ENCODE measurements around the gene WWOX.

The WWOX gene

DNA sequence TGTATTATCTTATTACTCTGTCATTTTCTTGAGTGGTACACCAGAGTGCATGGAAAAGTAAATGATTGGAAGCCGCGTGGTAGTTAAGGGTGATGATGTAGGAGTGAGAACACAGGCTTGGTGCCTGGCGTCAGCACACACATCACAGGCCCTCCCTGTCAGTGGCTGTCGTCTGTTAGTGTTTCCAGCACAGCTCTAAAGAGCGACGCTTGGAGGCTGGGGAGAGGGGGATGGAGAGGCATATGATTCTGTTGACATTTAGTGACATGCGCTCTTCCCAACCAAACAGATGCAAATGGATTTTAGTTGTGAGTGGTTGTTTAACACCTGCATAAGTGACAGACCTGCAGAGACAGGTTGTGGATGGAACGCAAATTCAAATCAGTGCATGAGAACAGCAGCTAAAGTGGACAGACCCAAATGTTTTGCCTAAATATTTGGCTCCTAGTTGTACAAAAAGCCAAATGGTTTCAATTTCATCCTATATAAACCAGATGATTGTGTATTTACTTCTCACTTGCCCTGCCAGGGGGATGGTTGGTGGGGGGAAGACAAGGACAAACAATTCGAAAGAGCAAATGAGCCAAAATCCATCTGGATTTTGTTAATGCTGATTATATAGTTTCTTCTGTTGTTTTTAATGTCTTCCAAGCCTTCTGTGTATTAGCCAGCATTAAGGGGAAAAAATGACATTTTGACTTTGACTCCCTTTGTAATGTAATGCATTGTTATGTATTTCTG, 222.3 kb downstream of the WWOX start:
- DNase-seq (ENCODE audit: extremely low read depth, low read depth): no peak

DNA sequence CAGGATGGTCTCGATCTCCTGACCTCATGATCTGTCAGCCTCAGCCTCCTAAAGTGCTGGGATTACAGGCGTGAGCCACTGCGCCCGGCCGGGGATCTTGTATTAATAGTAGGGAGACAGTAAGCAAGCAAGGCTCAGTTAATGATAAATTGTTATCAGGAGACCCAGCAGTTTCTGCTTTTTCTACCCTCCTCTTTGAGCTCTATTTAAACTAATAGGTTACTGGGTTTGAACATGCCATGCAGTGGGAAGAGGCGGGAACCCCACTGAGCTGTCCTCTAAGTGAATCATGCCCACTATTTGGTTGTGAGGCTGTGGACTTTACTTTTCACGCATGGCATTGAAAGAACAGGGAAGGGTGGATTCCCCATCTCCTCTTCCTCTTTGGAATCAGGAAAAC, 223.9 kb downstream of the WWOX start:
- no peak for DNase-seq (ENCODE audit: extremely low read depth, low read depth)
- TF ChIP-seq, protein P1, sequence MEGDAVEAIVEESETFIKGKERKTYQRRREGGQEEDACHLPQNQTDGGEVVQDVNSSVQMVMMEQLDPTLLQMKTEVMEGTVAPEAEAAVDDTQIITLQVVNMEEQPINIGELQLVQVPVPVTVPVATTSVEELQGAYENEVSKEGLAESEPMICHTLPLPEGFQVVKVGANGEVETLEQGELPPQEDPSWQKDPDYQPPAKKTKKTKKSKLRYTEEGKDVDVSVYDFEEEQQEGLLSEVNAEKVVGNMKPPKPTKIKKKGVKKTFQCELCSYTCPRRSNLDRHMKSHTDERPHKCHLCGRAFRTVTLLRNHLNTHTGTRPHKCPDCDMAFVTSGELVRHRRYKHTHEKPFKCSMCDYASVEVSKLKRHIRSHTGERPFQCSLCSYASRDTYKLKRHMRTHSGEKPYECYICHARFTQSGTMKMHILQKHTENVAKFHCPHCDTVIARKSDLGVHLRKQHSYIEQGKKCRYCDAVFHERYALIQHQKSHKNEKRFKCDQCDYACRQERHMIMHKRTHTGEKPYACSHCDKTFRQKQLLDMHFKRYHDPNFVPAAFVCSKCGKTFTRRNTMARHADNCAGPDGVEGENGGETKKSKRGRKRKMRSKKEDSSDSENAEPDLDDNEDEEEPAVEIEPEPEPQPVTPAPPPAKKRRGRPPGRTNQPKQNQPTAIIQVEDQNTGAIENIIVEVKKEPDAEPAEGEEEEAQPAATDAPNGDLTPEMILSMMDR (IDR thresholded peaks at IDR 0.05; ENCODE audit: low read depth, low read length): no peak

More for the DNA sequence above, 222.3 kb downstream of the WWOX start:
- TF ChIP-seq, protein P1 (IDR thresholded peaks at IDR 0.05; ENCODE audit: low read depth, low read length): no peak

DNA sequence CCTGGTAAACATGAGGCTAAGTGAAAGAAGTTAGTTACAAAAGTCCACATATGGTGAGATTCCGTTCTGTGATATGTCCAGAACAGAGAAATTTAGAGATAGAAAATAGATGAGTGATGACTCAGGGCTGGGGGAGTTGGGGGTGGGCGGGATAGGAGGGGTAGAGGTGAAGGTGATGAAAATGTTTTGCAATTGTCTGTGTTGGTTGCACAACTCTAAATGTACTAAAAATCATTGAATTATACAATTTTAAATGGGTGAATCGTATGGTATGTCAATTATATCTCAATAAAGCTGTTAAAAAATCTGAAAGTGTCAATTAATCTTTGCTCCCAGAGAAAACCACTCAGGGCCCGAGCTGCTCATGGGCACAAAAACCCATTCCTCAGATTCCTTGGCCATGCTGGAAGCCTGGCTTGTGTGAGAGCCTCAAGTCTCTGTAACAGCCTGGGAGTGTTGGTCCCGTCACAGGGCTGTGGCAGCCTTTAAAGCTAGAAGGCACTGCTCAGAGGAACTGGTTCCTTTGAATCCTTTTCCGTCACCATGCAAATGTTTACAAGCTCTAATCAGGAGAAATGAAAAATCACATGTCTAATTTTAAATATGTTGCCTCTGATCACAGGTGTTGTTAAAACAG, 225.3 kb downstream of the WWOX start:
- no peak for DNase-seq (ENCODE audit: extremely low read depth, low read depth)
- TF ChIP-seq, protein P1 (IDR thresholded peaks at IDR 0.05; ENCODE audit: low read depth, low read length): no peak

DNA sequence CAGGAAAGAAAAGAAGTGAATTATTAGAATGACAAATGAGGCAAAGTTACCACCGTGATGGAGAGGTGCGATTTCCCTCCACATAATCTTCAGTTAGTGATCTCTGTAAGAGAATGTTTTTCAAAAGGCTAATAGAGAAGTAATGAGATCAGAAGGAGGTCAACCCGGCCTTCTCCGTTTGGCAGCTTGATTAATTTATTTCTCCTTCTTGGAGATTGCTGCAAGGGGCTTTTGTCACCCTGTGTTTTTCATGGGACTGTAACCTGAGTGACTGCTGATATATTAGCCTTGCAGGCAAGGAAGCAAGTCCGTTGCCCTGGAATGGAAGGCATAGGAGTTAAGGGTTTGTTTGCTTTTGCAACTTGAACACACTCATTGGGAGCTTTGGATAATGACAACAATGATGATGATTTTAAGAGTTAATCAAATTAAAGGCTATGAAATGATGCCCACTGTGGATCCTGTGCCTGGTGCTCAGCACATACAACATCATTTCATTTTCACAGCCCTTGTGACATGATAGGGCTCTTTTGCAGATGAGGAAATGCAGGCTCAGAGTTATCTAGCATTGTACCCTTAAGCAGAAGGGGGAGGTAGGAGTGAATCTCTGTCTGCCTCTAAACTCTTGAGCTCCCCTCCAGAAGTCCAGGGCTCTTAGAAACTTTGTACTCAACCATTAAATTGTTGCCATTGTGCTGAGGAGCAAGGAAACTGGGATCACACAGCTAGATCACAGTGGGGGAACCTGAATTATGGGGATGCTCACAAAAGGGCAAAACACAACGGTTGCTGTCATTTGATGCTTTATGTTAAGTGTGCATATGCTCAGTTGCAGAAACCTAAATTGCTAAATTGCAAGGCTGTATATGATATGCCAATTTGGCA, 226.3 kb downstream of the WWOX start:
- TF ChIP-seq, protein P1 (IDR thresholded peaks at IDR 0.05; ENCODE audit: low read depth, low read length): no peak
- DNase-seq (ENCODE audit: extremely low read depth, low read depth): no peak

DNA sequence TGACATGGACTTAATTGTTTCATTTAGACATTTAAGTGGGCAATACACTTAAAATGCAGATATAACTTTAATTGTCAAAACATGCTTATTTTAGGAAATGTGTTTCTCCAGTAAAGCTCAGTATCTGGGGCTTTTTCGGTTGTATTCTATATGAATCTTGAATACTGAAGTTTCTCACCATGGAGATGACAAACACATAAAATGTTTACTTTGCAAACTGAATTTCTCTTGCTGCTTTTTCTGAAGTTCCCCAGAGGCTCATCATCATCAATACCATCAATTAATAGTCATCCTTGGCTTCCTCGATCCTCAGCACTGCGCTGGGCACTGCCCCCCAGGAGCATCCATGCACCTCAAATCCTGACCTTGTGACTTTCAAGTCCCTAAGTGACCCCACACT, 227.3 kb downstream of the WWOX start:
- TF ChIP-seq, protein P1 (IDR thresholded peaks at IDR 0.05; ENCODE audit: low read depth, low read length): no peak
- DNase-seq (ENCODE audit: extremely low read depth, low read depth): no peak

DNA sequence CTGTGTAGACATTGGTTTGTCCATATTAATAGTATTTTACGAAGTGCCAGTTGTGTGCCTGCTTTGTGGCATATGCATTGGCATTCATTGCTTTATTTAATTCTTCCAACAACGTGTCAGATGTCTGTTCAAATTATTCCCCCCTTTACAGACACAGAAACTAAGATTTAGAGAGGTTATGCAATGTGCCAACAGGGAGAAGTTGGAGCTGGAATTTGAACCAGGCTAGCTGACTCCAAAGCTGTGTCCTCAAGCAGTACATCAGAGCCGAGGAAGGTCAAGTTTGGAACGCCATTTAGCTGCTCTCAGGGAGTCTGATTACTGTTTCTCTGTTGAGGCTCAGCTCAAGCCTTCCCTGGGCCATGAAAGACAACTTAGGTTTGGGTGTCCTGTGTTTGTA, 232.3 kb downstream of the WWOX start:
- TF ChIP-seq, protein P1 (IDR thresholded peaks at IDR 0.05; ENCODE audit: low read depth, low read length): no peak
- no peak for DNase-seq (ENCODE audit: extremely low read depth, low read depth)
